NCI-H146 (cell line): ENCODE data around the gene ALOX5.
A peak's percentile ranks its signal among the peaks of the same experiment; 100 is the strongest.
"Not testable (repeated sequence)": the region's sequence is repeated elsewhere in the genome, so short reads cannot be mapped to it uniquely, and the experiment has no call there.

Experiments used
- DNase-seq: peaks from one replicate; lab custom pipeline; 2025; lab: John Stamatoyannopoulos, UW

Gene ALOX5

GRCh38 chr10:45404770-45405120 is 30.7 kb downstream of the ALOX5 start:
- DNase-seq, result no peak

DNA sequence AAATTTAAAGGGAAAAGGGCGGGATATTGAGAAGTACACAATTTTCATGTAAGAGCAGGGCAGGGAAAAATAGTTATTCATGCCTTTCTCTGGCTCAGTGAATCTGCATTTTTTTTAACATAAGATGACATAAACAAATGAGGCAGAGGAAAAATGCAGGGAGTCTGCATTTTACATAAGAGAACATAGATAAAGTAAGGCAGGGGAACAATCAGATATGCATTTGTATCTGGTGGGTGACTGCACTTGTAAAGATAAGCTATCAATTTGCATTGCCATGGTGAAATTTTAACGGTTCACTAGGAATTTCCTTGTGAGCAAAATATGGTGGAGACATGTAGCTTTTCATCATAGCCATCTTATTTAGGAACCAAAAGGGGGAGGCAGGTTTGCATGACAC is 33.5 kb downstream of the ALOX5 start:
- DNase-seq, result no peak

DNA sequence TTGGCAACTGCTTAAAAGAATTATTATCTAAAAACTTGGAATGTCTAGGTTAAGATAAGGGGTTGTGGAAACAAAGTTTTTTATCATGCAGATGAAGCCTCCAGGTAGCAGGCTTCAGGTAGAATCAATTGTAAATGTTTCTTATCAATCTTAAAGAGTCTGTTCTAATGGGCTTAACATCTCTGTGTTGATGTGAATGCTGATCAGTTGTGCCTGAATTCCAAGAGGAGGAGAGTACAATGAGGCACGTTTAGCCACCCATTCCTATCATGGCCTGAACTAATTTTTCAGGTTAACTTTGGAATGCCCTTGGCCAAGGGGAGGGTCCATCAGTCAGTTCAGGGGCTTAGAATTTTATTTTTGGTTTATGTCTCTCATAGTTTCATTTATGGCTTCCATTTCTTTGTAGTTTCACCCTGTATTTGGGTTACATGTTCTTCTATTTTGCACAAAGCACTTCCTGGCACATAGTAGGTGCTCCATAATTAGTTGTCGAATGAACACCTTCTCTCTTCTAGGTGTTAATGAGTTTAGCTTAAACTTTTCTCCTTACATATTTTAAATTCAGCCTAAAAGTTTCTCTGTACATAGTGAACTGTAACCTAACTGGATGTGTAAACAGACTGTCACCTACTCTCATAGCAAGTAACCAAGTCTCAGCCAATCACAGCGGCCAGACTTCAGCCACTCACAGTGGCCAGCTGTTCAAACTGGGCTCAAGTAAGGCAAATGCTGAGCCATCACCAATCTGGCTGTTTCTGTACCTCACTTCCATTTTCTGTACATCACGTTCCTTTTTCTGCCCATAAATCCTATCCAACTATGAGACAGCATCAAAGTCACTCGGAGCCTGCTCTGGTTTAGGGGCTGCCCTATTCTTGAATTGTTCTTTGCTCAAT is 34.7 kb downstream of the ALOX5 start:
- no peak for DNase-seq

DNA sequence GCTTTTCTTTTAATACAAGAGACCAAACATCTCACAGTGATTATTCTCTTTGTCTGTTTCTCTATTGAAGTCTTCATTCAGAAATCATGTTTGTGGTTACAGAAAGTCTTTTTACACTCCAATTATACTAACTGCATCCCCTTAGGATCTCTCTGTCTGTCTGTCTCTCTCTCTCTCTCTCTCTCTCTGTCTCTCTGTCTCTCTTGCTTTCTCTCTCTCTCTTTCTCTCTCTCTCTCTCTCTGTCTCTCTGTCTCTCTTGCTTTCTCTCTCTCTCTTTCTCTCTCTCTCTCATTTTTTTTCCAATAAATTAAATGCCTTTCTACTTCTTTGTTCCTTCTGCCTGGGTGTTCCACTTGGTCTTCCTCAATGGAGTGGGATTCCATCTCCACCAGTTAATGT is 35.3 kb downstream of the ALOX5 start:
- not testable (repeated sequence) for DNase-seq

GRCh38 chr10:45409782-45410181 is 35.8 kb downstream of the ALOX5 start:
- DNase-seq, result no peak

- DNase-seq, result no peak
These were observed 36.4 kb downstream of the ALOX5 start for GRCh38 chr10:45410489-45410806.

GRCh38 chr10:45410807-45411606 is 37.0 kb downstream of the ALOX5 start:
- no peak for DNase-seq

DNA sequence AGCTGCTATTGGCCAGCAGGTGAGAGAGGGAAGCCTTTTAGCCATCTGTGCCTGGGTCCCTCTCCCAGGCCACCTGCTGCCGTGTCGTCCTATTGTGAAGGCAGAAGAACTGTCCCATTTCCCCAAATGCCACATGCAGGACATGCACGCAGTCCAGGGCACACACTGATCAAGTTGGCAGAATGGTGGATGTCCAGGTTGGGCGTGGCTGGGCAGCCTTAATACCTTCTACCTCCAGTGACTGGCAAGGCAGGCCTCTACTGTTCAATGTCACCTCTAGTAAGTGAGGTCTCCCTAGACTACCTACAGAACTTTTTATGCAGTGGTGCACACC is 37.6 kb downstream of the ALOX5 start:
- no peak for DNase-seq

GRCh38 chr10:45415062-45415461 is 41.0 kb downstream of the ALOX5 start:
- not testable (repeated sequence) for DNase-seq

GRCh38 chr10:45416603-45417002 is 42.6 kb downstream of the ALOX5 start:
- no peak for DNase-seq

DNA sequence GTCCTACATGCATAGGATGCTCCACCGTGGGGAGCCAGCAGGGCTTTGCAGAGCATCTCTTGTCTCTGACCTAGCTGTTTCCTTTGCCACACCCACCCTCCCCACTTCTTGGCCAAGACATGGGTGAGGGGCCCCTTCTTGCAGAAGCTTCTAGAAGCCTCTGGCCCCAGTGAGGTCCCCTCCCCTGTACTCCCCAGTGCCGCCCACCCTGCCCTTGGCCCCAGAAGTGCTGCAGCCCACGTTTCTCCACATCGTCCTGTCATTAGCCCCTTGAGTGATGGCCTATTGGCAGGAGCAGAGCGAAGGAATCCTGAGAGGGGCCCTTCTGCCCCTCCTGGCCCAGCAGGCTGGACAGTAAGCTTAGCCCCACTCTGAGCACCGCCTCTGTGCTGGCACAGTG is 43.7 kb downstream of the ALOX5 start:
- no peak for DNase-seq

GRCh38 chr10:45418417-45418848 is 44.4 kb downstream of the ALOX5 start:
- DNase-seq, result no peak

DNA sequence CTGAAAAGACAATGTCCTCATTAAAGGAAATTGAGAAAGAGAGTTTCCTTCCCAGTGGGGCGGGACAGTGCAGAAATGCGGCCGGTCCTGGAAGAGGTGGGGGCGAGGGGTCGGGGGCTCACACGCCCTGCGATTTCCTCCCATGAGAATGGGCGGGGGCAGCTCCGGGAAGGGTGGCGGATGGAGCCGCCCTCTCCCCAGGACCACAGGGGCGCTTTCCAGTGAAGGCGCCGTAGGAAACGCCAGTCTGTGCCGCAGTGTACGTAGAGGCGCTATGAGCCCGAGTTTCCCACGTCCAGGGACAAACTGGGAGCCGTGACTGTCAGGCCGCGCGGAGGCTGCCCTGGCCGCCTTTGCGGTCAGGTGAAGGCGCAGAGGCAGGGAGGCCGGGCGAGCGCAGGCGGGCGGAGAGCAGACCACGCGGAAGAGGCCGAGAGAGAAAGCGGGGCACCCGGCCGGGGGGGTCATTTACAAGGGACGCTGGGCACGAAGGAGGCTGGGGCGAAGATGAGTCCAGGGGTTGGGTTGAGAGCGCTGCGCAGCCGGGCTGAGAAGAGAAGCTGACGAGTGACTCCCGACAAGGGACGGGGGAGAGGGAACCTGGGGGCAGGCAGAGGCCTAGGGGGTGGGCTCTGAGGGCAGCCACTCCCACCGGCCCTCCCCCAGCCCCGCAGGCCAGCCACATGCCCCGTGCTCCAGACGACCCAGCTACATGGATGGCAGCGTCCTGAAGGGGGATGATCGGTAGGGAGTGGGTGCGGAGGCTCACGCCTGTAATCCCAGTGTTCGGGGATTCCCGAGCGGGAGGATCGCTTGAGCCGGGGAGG is 45.0 kb downstream of the ALOX5 start:
- peak; percentile 68 for DNase-seq

- peak; percentile 34 for DNase-seq
These were observed 45.6 kb downstream of the ALOX5 start for GRCh38 chr10:45419676-45420025.

DNA sequence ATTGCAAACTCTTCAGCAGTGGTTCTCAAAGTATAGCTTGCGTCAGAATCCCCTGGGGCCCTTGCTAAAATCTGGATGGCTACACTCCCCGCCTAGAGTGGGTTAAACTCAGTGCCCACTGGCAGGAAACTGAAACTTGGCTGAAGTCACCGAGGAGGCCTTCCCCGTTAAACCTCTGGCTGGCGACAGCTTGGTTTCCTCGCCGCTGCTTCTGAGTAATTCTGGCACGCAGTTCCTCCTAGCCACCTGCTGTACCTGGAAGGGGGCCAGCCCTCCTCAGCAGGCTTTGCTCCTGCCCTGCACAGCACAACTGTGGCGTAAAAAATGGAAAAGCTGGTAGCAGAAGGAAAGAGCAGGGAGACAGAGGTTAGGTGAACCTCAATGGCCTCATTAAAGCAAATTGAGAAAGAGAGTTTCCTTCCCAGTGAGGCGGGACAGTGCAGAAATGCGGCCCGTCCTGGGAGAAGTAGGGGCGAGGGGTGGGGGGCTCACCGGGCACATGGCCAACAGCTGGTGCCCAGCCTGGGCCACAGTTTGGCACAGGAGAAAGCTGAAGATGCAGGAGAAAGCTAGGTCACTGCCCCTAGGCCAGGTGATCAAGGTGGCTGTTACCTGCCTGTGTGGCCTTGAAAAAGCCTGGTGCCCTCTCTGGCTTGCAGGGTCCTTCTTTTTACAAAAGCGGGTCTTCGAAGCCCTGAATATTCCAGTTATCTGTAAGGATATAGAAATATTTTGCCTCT is 46.6 kb downstream of the ALOX5 start:
- peak; percentile 8 for DNase-seq

GRCh38 chr10:45421221-45422097 is 47.4 kb downstream of the ALOX5 start:
- no peak for DNase-seq

- DNase-seq, result no peak
These were observed 48.3 kb downstream of the ALOX5 start for GRCh38 chr10:45422207-45422865.

- no peak for DNase-seq
These were observed 49.0 kb downstream of the ALOX5 start for GRCh38 chr10:45422866-45423659.

DNA sequence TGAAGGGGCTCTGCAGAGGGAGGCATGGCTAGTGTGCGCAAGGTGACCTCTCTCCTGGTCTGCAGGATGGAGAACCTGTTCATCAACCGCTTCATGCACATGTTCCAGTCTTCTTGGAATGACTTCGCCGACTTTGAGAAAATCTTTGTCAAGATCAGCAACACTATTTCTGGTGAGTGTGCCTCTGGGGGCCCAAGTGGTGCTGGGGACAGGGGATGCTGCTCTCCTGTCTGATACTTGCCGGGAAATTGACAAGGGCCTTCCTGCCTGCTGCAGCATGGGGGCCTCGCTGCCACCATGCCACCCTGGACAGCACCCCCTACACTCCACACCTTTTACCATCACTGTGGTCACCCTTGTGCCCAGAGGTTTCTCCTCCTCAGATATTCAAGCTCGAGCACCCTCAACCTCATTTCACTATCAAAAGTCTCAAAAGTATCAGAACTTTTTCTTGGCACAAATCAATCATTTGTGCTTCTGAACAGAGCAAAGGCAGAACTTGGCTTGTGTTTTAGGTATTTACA is 50.0 kb downstream of the ALOX5 start:
- DNase-seq, result no peak
